ENCODE measurements around the gene RMND1.

RMND1 gene

GRCh38 chr6:151391471-151392413 is 60.2 kb downstream of the RMND1 start, which contains the start of gene ZBTB2:
TSS of gene ZBTB2 (minus strand) at chr6:151391559. CDS start at chr6:151373637, 17,922 bp downstream.
- DNase-seq (ENCODE audit: extremely low spot score): peak; percentile 70
- POLR2A ChIA-PET: no interaction called here
- TF ChIP-seq CTCF (IDR thresholded peaks at IDR 0.05; ENCODE audit: control extremely low read depth, extremely low read depth, low read depth, missing control alignments): no peak
- CTCF ChIA-PET: interaction anchor here (1.5 kb wide), 1 partner anchor 22 kb away, joined by 3 read pairs; no protein-coding TSS in a partner anchor

- no peak for TF ChIP-seq CTCF (IDR thresholded peaks at IDR 0.05; ENCODE audit: control extremely low read depth, extremely low read depth, low read depth, missing control alignments)
- peak; percentile 72 for DNase-seq (ENCODE audit: extremely low spot score)
- ChIA-PET POLR2A (interaction anchor here (1.1 kb wide), 1 partner anchor 11 kb away, joined by 3 read pairs; no protein-coding TSS in a partner anchor), CTCF (no interaction called here)
These were observed 61.0 kb downstream of the RMND1 start for GRCh38 chr6:151390851-151391470.

- CTCF ChIA-PET: interaction anchor here (1.0 to 1.4 kb wide), 3 partner anchors 10 to 56 kb away, joined by 3 read pairs; no protein-coding TSS in a partner anchor
- POLR2A ChIA-PET: interaction anchor here (0.9 to 1.1 kb wide), 2 partner anchors 10 to 11 kb away, joined by 3 read pairs; no protein-coding TSS in a partner anchor
- DNase-seq (ENCODE audit: extremely low spot score): peak; percentile 96
- TF ChIP-seq CTCF (IDR thresholded peaks at IDR 0.05; ENCODE audit: control extremely low read depth, extremely low read depth, low read depth, missing control alignments): peak; percentile 6
These were observed 61.6 kb downstream of the RMND1 start for GRCh38 chr6:151390276-151390850.

GRCh38 chr6:151389618-151390275 is 62.2 kb downstream of the RMND1 start:
- ChIA-PET CTCF (interaction anchor here (1.0 to 1.4 kb wide), 4 partner anchors 10 to 55 kb away, joined by 3 read pairs; no protein-coding TSS in a partner anchor), POLR2A (interaction anchor here (0.6 to 1.1 kb wide), 4 partner anchors 9 to 487 kb away, joined by 3 to 5 read pairs (median 4); no protein-coding TSS in a partner anchor)
- TF ChIP-seq CTCF (IDR thresholded peaks at IDR 0.05; ENCODE audit: control extremely low read depth, extremely low read depth, low read depth, missing control alignments): no peak
- DNase-seq (ENCODE audit: extremely low spot score): peak; percentile 18

GRCh38 chr6:151388997-151389617 is 62.8 kb downstream of the RMND1 start:
- POLR2A ChIA-PET: interaction anchor here (0.8 kb wide), 1 partner anchor 12 kb away, joined by 5 read pairs; no protein-coding TSS in a partner anchor
- no peak for TF ChIP-seq CTCF (IDR thresholded peaks at IDR 0.05; ENCODE audit: control extremely low read depth, extremely low read depth, low read depth, missing control alignments)
- no peak for DNase-seq (ENCODE audit: extremely low spot score)
- CTCF ChIA-PET: interaction anchor here (1.1 to 1.4 kb wide), 3 partner anchors 9 to 54 kb away, joined by 3 read pairs; no protein-coding TSS in a partner anchor
